Right lung (tissue), 5 donors: Measurements from ENCODE around the gene WDR86. TPM values are rescaled to one million over a fixed set of nuclear protein-coding genes. Genes with fewer than 3 reads are reported as not detected.

Experiments
- DNase-seq, 2 donors: peaks; one replicate each; pipeline ENCODE4 v3.0.0-alpha.2; 2013
- polyA plus RNA-seq, 5 donors: library from polyadenylated mRNA; unstranded; fragments of 120-200 nt; gene quantifications; one replicate each; pipeline versions ENCODE4 v1.2.1 to v1.2.3, GENCODE V29; 2013; ENCODE audit warnings: inconsistent platforms in 1 of 5, low replicate concordance in 1 of 5; ENCODE audit not compliant: insufficient read length in 5 of 5, insufficient read depth in 1 of 5

WDR86 gene
- polyA plus RNA-seq, 5 donors = 13.3 to 30.5 (median 19.8) TPM

DNA sequence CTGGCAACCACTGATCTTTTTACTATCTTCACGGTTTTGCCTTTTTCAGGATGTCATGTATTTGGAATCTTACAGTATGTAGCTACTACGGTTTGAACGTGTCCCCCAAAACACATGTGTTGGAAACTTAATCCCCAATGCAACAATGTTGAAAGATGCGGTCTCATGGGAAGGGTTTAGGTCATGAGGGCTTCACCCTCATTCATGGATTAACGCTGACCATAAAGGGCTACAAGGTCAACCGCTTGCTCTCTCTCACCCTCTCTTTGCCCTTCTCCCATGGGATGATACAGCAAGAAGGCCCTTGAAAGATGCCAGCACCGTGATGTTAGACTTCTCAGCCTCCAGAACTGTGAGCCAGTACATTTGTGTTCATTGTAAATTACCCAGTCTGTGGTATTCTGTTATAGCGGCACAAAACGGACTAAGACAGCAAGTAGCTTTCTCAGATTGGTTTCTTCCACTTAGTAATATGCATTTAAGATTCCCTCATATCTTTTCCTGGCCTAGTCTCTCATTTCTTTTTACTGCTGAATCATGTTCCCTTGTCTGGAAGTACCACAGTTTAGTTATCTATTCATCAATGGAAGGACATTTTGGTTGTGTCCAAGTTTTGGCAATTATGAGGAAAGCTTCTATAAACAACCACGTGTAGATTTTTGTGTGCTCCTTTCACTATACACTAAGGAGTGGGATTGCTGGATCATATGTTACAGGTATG is 33.1 kb upstream of the WDR86 start:
- no peak for DNase-seq

DNA sequence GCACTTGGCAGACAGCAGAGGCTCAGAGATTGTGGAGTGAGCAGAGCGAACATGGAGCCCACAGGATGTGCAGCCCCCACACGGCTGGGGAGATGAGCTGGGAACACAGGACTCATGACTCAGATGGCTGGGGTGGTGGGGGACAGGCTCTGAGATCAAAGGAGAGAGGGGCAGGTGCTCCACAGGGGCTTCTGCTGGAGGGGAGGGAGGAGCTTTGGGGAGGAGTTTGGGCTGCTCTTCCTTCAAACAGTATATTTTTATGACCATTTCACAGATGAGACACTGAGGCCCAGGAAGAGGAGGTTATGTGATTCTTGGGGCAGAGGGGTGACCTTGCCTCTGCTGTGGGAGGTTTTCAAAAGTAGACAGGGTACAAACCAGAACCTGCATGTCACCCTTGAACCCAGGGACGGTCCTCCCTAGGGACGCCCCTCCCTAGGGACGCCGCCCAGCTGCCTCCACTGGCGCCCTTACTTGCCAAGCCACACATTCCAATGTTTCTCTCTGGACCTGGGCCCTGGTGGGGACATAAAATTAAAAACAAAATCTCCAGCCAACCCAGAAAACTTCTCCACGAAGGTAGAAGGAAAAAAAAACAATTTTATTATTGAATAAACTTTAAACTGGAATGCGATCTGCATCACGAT is 31.1 kb upstream of the WDR86 start:
- DNase-seq = no peak

DNA sequence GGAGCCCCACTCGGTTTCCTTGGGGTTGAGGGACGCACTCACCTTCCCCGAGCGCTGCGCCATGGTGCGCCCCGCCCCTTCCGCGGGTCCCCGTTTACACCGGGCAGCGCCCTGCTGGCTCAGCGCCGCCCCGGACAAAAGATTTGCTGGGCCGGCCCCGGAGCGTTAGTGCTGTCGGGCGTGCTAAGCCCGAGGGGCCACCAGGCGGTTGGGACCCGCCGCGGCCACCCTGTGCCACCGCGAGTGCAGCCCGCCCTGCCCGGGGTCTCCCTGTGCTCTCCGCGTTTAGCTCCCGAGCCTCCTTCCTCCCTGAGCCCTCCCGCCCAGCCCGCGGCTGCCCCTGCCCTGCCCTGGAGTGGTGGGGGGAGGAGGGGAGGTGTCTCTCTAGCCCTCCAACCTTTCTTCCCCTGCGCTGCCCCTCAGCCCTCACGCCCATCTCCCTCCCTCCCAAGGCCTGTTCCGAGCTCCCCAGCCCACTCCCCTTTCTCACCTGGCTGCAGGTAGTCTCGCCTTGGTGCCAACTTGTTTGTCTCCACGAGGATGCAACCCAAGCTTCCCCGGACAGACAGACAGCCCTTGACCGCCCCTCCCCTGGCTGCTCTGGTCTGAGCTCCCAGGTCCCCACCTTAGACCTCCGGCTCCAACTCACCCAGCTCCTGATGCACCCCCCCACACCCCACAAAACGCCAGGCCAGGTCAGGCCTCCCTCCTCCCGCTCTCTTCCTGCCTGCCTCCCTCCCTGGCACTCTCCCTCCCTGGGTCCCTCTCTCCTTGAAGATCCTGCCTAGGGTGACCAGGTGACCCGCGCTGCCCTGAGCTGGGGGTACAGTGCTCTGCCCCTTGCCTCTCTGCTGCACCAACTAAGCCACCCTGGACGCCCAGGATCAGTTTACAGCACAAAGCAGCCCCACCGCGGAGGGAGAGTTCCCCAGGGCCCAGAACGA is 30.3 kb upstream of the WDR86 start, which contains the start of gene CRYGN:
TSS of gene CRYGN (minus strand) at position 287 of the 944 bp plus-strand sequence. CDS start at position 63, 224 bp downstream.
- DNase-seq = no peak

GRCh38 chr7:151438864-151439601 is 29.2 kb upstream of the WDR86 start:
- DNase-seq = no peak

DNA sequence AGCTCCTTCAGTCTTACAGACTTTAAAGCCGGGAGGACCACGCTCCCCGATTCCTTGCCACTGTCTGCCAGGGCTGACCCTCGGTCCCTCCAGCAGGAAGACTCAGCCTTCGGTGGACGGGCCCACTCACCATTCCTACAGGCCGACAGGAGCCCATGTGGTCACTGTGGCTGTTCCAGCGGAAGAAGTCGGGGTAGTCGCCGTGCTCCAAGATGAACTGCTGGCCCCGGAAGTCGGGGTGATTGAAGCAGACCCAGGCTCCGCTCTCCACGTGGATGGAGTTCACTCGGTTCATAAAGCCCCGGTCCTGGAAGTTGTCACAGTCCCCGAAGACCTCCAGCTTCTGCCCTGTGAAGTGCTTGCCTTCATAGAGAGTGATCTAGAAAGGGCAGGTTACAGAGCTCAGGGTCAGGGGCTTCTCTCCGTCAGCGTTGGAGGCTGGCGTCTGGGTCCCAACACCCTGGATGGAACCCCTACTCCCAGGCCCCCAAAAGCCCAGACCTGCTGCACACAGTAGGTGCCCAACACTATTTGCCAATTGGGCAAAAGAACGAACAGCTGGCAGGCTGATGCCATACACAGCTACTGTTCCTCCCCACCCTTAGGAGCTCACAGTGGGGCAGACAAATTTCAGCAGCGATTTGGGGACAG is 28.2 kb upstream of the WDR86 start:
- no peak for DNase-seq

- DNase-seq = no peak
These were observed 27.3 kb upstream of the WDR86 start for GRCh38 chr7:151437159-151437553.

- no peak for DNase-seq
These were observed 26.8 kb upstream of the WDR86 start for GRCh38 chr7:151436446-151437158.

- DNase-seq = no peak
These were observed 26.1 kb upstream of the WDR86 start for GRCh38 chr7:151435971-151436370.

DNA sequence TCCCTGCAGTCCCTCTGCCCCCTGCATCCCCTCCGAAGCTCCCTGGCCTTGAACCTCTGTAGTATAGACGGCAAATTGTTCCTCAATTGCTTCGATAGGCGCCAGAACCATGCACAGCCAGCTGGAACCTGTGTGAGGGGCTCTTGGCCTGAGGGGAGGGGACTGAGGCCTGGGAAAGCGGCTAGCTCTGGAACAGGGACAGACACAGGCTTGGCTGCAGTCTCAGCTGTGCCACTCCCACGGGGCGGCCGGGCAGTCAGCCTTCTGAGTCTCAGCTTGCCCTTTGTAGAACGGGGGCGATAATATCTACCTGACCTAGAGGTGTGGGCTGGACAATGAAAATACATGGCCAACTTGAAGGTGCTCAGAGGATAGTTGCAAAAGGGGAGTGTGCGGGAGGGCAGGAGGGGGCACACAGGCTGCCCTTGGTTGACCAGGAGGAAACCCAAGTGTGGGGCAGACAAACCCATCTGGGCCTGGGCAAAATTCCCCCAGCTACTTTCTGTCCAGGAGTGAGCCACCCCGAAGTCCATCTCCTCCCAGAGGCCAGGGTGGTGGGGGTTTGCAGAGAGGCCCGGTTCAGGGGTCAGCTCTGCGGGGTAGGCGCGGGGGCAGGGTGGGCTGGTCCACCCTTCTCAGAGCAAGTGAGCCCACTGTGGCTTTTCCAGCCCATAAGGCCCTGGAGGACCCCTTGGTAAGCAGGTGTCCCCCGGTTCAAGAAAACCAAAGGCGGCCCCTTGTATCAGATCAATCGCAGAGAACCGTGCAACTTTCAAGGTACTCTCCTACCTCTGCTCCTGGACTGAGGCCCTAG is 25.5 kb upstream of the WDR86 start:
- DNase-seq = no peak

- DNase-seq = no peak
These were observed 24.7 kb upstream of the WDR86 start for GRCh38 chr7:151434549-151434948.

DNA sequence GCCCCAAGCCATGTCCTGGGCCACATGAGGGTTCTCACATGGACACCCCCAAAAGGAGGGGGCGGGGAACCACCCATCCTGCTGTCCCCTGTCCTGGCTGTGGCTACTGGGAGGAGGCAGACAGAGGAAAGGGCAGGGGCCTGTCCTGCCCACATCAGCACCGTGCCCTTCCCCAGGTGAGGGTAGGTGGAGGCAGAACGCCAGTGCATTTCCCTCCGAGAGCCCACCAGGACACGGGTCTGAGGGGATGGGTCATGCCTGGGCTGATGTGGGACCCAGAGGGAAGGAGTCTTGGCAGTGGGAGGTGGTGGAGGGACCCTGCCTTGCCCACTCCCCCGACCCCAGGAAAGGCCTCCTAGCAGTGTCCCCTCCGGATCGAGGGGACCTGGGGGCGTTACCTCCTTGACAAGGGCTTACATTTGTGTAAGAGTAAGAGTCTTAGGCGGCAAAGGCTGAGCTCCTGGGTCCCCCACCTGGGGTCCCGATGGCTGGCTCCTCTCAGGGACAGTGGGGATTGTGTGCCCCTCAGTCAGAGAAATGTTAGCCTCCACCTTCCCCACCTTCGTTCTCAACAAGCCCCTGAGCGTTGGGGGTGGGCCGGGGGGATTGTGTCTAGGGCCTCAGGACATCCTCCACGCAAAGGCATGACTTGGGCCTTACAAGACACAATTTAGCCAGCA is 24.0 kb upstream of the WDR86 start:
- DNase-seq = no peak

GRCh38 chr7:151432658-151433521 is 23.1 kb upstream of the WDR86 start:
- DNase-seq = no peak

DNA sequence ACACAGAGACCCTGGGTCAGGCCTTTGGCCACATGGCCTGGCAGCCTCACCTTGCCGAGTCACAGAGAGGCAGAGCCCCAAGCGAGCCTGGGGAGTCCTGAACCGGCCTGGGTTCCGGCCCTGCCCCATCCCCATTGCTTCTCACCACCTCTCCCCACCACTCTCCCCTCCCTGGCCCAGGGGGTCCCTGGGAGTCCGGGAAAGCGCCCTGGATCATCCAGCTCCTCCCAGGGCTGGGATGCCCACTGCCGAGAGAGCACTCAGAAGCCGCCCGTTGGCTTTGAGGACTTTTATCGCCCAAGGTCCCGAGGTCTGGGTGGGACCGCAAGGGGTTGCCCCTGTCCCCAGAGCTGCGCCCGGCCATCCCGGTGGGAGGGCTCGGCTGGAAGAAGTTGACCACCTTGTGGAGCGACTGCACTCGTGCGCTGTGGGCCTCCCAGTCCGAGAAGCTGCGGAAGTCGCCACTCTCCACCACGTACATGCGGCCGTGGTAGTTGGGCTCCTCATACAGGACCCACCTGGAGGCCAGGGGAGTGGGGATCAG is 22.0 kb upstream of the WDR86 start:
- DNase-seq = no peak

DNA sequence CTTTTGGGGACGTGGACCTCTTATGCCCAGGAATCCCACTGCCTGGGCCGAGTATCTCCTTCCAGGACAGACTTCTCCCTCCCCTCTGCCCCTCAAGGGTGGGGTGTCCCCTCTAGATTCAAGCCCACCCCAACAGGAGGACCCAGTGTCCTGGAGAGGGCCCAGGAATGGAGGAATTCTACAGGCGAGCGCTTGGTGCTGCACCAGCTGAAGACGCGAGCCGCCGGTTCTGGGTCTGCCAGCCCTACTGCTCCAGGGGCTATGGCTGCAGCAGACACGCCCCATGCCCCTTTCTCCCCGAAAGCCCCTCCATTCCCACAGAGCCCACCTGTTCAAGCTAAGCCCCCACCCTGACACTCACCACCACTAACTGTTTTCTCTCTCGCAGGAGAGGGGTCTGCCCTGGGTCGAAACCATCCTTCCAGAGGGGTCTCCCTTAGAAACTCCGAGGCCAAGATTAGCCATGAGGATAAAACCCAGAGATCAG is 21.5 kb upstream of the WDR86 start:
- no peak for DNase-seq

GRCh38 chr7:151430391-151431205 is 20.8 kb upstream of the WDR86 start:
- DNase-seq = no peak

DNA sequence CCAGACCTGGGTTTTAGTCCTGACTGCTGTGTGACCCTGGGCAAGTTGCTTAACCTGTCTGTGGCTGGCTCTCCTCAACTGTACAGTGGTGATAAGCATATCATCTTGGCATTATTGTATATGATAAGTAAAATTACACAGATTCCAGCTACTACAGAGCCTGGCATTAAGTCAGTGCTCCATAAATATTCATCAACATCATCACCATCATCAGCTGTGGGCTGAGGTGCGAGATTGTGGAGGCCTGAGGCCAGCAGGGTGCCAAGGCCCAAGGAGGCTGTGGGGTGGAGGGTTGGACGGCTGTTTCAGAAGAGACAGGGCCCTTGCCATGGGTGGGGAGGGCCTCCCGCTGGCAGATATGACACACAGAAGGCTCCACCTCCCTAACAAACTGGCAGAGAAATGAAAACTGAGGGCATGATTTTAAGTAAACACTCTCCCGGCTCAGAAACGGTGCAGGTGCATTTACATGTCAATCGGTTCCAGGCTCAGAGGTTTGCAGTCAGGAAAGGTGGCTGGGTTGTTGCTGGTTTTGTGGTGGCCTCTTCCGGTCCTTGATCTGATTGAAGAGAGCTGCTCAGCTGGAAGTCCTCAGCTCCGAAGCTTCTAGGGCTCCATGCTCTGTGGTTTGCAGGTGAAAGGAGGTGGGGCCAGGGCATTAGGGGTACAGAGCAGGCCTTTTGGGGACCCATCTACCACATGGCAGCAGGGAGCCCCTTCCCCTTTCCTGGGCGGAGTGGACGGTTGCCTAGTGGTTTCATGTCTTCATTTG is 19.9 kb upstream of the WDR86 start:
- no peak for DNase-seq
